NK-92 (cell line): ENCODE data around the gene CLEC2L.

Experiments used
- DNase-seq: peaks from one replicate; lab custom pipeline; 2025; ENCODE audit not compliant: unreplicated experiment; lab: John Stamatoyannopoulos, UW

The CLEC2L gene

DNA sequence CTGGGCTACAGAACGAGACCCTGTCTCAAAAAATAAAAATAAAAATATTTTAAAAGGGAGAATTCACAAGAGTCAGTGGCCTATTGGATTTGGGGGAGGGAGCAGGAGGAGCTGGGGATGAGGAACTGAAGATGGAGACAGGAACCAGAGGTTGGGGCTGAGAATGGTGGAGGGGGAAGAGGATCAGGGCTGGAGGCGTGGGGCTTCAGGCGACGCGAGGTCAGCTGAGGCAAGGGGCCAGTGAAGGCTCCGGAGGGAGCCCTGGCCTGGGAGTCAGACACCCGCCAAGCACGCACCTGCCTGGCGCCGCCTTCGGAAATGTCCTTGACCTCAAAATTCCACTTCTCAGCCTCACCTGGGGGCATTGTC, 671 bp upstream of the CLEC2L start:
- DNase-seq = no peak

DNA sequence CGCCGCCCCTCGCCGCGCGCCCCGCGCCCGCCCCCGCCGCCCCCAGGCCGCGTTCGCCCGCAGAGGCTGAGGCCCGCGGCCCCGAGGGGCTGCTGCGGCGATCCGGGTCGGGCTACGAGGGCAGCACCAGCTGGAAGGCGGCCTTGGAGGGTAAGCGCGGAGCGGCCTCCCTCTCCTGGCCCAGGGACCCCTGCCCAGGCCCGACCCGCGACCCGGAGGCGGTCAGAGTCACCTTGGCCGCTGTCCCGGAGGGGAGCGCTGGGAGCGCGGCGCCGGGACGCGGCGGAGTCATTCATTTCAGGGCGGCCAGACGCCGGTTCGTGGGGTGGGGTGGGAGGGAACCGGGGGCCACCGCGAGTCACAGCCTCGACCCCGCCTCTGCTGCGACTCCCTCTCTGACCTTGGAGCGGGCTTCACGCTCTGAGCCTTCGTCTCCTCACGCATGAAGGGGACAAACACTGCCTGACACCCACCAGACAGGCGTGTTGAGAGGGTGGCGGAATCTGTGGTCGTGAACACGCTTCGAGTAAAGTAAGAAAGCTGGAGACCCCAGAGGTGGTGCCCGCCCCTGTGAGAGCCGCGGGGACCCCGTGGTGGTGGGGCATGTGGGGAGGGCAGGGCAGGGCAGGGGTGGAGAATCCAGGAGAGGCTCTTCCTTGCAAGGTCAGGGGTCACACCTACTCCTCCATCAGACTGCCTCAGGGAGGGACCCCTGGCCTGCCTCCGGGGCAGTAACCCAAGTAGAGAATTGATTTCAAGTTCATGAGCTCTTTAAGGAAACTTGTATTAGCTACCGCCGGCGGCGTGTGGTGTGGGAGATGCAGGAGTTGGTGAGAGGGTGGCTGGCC, 707 bp downstream of the CLEC2L start:
- DNase-seq = no peak

DNA sequence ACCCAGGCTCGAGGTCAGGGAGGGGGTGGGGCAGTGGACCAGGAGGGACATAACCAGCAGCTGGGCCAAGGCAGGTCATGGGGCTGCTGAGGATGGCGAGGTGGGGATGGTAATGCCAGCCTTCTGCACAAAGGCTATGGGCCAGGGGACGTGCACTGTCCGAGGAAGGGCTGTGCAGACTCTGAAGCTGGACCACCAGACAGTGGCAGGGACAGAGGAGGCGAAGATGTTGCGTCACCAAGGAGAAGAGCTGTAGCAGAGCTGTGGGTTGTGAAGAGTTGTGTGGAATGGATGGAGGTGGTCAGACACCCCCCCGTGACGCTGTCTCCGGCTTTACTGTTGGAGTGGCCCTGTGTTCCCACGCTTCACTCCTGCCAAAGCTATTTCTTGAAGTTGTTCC, 1.8 kb downstream of the CLEC2L start:
- no peak for DNase-seq

DNA sequence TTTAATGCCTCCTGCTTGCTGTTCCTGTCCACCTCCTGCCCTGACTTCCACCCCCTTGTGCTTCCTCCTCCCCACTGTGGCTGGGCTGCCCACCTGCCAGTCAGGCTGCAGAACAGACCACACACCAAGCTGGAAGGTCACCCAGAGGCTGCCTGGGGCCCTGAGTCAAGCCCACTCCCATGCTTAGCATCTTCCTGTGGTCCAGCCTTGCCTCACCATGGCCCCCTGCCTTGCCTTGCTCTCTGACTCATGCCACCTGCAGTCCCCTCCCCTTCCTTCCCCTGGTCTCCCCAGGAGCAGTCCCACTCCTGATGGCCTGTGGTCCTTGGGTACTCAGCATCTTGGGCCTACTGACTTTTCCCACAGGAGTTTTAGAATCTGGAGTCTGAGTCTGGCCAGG, 2.3 kb downstream of the CLEC2L start:
- no peak for DNase-seq

DNA sequence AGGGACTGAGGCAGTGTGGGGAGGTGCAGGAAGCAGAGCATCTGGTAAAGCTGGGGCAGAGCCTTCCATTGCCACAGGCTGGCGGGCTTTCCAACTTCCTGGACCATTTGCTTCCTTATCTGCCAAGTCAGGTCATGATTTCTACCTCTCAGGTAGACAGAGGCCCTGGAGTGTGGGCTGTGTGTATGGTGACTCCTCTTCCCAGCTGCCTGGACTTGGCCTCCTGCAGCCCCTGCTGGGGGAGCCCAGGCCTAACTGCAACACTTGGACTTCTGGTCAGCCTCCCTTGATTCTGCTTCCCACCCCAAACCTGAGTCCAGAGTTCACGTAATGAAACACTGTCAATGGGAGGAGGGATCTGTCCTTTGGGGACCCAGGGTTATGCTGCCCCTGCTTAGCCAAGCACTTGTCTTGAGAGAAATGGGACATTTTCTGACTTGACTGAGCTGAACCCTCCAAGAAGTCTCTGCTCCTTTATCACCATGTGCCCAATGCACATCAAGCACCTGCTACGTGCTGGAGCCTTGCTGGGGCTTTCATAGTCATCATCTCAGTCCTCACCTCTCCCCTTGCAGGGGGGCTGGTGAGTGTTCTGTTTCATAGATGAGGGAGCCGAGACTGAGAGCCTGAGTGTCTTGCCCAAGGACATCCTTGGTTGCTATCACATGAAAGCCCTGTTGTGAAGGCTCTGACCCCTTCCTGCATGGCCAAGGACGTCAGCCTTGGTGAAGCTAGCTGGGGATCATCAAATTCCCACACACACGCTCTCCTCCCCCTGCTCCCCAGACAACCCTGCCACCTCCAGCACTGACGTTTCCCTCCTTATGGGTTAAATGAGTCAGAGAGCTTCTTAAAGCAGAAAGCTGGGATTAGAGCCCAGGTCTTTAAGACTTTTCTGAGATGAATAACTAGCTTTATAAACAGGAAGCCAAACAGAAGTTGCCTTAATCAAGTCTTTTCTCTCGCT, 3.4 kb downstream of the CLEC2L start:
- no peak for DNase-seq

DNA sequence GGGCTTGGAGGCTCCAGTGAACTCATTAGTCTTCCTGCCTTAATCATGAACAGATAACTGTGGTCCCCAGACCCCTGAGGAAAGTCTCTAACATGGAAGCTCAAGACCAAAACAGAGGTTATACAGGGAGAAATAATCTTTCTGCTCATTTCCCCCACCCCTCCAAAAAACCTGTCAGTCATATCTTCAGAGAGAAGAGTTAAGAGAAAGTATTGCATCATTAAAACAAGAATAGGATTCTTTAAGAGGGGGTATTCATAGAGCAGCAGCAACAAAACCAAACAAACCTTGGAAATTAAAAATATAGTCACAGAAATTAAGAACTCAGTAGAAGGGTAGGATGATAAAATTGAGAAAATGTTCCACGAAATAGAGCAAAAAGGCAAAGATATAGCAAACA, 7.6 kb downstream of the CLEC2L start:
- DNase-seq = no peak

DNA sequence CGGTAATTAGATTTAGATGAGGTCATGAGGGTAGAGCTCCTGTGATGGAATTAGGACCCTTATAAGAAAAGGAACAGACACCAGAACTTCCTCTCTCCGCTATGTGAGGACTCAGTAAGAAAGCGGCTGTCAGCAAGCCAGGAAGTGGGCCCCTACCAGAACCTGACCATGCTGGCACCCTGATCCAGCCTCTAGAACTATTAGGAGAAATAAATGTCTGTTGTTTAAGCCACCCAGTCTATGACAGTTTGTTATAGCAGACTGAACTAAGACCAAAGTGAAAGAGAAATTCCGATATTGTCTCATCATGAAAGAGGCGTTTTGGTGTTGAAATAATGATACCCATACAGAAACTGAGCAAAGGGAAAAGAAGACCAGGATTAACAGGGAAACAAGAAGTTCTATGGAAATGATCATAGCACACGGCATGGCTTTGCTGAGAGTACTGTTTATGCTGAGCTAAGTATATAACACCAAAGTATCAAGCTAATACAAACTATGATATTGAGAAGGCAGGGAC, 9.2 kb downstream of the CLEC2L start:
- DNase-seq = no peak

DNA sequence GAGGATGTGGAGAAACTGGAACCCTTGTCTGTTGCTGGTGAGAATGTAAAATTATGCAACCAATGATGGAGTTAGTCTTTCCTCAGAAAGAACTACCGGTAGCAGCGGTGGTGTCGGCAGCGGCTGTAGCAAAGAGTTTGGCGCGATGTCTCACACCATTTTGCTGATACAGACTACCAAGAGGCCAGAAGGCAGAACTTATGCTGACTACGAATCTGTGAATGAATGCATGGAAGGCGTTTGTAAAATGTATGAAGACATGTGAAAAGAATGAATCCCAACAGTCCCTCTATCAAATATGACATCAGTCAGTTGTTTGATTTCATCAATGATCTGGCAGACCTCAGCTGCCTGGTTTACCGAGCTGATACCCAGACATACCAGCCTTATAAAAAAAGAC, 10.6 kb downstream of the CLEC2L start:
- no peak for DNase-seq

DNA sequence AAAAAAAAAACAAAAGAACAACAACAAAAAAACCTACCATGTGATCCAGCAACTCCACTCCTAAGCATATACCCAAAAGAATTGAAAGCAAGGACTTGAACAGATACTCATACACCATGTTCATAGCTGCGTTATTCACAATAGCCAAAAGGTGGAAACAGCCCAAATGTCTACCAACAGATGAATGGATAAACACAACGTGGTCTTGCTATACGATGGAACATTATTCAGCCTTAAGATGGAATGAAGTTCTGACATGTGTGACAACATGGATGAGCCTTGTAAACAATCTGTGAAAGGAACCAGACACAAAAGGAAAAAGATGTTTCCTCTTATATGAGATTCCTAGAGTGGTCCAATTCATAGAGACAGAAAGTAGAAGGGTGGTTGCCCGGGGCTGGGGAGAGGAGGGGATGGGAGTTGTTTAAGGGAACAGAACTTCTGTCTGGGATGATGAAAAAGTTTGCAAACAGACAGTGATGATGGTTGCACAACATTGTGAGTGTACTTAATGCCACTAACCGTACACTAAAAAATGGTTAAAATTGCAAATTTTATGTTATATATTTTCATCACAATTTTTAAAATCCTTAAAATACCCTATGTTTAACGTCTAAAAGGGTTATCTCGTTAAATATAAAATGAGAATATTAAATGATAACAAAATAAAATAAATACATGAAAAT, 11.6 kb downstream of the CLEC2L start:
- DNase-seq = no peak

DNA sequence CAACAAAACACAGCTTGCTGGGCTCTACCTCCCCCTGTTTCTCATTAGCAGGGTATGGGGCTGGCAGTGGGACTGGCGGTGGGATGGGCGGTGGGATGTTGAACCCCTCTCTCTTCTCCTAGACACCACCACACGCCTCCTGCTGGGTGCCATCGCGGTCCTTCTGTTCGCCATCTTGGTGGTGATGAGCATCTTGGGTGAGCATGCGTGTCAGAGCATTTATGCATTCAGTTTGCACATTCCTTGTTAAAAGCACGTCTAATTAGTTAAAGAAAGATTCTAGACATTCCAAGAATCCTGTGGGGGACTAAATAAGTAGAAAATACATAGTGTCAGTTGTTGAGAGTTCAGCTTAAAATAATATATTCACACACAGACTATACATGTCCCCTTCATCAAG, 12.7 kb downstream of the CLEC2L start:
- DNase-seq = no peak

DNA sequence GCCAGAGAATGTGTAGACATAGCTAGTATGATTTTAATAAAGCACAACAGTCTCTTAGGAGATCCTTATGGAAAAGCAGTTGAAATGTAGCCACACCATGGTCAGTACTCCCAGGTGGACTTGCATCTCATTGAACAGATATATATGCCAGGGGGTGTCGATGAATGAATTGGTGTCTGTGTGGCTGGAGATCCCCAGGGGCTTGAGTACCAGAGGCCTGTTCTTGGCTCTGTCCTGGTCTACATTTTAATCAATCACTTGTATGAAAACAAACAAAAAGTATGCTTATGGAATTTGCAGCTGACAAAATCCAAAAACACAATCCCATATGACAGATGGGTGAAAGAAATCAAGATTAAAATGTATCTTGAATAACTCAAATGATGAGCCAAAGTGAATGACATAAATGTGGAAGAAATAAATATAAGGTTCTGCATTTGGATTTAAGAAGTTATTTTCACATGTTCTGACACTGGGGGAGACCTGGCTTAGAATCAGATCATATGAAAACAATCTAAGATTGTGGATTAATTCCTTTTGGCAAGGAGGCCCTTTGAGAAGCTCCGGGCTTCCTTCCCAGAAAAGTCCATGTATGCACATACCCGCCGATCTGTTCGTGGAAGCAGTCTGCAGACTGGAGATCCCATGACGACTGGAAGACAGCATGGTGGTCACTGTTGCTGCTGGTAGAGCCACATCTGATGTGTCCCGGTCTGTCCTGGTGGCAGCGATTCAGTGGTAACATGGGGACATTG, 15.6 kb downstream of the CLEC2L start:
- DNase-seq = no peak

DNA sequence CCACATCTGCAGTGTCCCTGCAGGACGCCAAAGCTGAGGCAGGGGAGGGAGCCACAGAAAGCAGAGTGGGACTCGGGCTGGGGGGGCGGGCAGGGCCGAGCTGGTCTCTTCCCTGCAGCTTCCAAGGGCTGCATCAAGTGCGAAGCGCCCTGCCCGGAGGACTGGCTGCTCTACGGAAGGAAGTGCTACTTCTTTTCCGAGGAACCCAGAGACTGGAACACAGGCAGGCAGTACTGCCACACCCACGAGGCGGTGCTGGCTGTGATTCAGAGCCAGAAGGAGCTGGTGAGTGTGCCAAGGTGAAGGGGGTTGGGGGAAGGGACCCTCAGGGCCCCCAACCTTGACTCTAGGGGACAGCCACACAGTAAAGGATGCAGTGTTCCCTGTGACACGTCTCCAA, 16.7 kb downstream of the CLEC2L start:
- DNase-seq = no peak

DNA sequence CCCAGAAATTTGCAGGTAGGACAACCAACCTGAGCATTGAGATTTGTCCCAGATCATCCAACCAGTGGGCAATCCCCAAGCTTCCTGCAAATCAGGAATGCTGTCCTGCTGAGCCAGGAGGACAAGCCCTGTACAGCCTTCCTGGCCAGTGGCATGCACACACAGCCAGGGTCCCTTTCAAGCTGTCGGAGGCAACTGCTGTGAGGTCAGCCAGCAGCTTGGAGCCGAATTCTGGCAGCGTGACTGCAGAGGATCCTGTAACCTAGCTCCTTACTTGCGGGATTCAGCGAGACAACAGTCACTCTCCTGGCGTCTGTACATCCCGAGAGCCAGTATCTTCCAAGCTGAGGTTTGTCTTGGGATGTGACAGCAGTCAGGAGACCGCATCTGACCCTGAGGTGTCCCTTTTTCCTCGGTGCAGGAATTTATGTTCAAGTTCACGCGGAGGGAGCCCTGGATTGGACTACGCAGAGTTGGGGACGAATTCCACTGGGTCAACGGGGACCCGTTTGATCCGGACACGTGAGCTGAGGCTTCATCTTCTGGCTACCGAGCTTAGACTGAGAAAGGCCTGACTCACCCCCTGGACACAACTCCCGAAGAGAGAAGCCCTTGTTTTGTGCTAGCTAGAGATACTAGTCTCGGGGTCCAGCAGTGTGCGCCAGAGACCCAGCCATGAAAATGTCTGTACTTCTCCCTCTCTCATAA, 18.3 kb downstream of the CLEC2L start:
- no peak for DNase-seq

DNA sequence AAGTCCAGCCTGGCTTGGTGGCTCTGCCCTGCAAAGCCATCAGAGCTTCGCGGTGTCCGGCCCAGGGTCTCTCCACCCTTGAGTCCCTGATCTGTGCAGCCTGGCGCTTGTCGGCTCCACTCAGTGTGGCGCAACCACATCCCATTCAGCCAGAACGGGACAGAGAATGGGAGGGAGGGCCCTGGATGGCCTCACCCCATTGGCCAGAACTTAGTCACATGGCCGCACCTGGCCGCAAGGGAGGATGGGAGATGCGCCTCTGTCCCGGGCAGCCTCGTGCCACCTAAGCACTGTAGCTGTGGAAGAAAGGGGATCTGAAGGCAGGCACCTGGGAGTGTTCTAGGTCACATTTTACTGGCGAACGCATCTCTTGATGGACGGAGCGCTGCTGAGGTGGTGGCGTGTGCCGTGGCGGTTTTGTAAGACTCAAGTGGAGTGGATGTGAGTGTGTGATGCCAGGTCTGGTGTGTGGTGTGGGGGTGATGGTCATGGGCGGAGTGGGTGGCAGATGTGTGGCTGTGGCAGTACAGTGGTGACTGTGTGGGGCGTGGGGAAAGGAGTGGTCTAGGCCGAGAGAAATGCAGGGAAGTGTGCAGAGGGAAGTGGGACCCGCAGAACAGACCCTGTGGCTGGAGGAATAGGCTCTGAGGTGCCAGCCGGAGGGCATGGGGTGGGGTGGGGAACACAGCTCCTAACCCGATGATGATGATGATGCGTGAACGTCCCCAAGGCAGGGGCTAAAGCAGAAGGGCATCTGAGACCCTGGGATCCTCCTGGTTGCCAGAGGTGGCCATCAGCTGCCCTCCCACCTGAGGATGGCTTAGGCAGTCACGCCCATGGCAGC, 19.0 kb downstream of the CLEC2L start:
- no peak for DNase-seq

DNA sequence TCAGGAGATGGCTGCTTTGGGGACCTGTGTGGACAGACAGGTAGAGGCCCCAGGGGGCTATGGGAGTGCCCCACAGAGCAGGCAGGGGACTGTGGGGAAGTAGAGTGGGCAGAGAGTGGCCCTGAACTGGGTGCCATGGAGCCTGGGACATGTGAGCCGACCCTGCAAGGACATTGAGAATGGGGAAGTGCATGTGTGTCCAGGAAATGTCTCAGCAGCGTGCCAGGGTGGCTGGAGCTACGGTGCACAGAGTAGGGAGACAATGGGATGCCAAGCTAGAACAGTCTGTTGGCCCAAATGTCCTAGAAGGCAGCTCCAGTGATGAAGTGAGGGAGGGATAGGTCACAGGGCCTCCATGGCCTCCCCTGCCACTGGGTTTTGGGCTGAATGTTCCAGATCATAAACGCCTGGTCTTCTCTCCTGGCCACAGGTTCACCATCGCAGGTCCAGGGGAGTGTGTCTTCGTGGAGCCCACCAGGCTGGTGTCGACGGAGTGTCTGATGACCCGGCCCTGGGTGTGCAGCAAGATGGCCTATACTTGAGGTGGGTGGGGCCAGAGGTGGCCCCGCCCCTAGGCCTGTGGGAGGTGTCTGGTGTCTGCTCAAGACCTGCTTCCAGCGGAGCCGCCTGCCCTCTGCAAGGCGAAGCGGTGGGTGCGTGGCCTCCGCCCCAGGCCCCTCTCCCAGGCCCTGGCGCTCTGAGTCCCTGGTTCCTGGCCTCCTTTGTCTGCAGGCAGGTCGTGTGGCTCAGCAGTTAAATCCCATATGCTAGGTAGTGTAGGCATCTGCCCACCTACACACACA, 20.5 kb downstream of the CLEC2L start:
- DNase-seq = no peak

DNA sequence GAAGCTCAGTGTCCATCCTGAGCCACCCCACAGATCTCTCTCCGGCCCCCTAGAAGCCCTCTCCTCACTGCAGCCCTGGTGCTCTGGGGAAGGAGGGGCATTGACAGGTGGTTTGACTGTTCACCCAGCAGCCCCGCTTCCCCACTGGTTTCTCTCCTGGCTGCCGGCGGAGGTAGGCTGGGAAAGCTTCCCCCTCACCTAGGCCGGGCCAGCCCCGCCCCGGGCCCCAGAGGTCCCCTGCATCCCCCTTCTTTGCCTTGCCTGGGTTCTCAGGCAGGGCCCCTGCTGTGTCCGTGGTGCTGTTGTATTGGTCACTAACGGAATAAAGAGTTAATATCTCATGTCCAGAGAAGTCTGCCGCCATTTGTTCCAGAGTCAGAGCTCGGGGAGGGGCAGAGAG, 21.2 kb downstream of the CLEC2L start:
- no peak for DNase-seq

DNA sequence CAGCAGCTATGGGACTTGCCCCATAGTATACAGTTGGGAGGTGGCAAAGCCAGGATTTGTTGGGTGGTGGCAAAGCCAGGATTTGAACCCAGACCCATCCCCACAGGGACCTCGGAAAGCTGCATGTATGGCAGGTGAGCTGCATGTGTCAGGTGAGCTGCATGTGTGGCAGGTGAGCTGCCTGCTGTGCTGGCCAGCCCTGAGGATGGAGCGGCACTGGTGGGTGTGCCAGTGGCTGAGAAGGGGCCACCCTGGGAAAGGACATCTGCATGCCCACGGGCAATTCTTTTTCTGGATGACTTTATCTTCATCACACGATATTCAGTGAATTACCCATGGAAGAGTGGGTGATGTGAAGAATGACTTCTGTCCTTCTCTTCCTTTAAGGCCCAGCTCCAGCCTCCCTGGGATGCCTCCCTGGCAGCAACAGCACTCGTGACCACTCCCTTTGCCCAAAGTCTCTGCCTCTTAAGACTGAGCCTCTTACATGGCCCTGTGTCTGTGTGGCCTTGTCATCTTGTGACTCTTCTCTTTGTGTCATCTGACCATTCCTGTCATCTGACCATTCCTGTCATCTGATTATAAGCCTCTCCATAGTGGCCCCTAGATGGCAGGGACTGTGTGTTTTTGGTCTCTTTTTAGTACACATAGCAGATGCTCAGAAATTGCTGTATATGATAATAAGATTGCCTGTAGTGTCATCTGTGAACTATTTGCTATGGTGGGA, 25.0 kb downstream of the CLEC2L start:
- no peak for DNase-seq
